DND-41 (cell line): Measurements from ENCODE around the gene IKBKG.
A peak's percentile ranks its signal among the peaks of the same experiment; 100 is the strongest.

ENCODE experiments used
- ATAC-seq: fragments of 200-7000 bp; cut with Tn5 transposase; 3 replicates; pipeline ENCODE4 v1.9.1; 2021; ENCODE audit warnings: low read depth; ENCODE audit not compliant: insufficient read depth
- DNase-seq: peaks from one replicate; pipeline ENCODE4 v3.0.0-alpha.2; 2020
- H2AFZ ChIP-seq: 2 replicates; pipeline ENCODE4 v1.6.0; 2012; ENCODE audit warnings: low read depth, low read length
- H3K27ac ChIP-seq: 2 replicates; pipeline ENCODE4 v1.5.1; 2012; ENCODE audit warnings: low read length, inconsistent platforms
- H3K27me3 ChIP-seq: fragments of 200-600 bp; sonication (generic); 2 replicates; pipeline ENCODE4 v1.6.0; 2012; ENCODE audit warnings: low read length, mild to moderate bottlenecking, inconsistent platforms; ENCODE audit not compliant: insufficient read depth, poor library complexity
- H3K36me3 ChIP-seq: 2 replicates; pipeline ENCODE4 v1.5.1; 2012; ENCODE audit warnings: low read length, inconsistent platforms; ENCODE audit not compliant: insufficient read depth
- H3K4me1 ChIP-seq: 2 replicates; pipeline ENCODE4 v1.5.1; 2012; ENCODE audit warnings: mild to moderate bottlenecking, low read length; ENCODE audit not compliant: insufficient read depth
- H3K4me2 ChIP-seq: 2 replicates; pipeline ENCODE4 v1.6.0; 2012; ENCODE audit warnings: mild to moderate bottlenecking, moderate library complexity, low read length, inconsistent platforms; ENCODE audit not compliant: insufficient read depth
- H3K4me3 ChIP-seq, 2 experiments: fragments of 200-600 bp in 1 of 2; shearing (Covaris generic) in 1 of 2; 2 replicates each; pipeline ENCODE4 v1.5.1; 2012 to 2016; ENCODE audit warnings: inconsistent platforms in 2 of 2, low read length in 2 of 2, mild to moderate bottlenecking in 2 of 2, low read depth in 1 of 2, moderate library complexity in 1 of 2
- H3K79me2 ChIP-seq: 2 replicates; pipeline ENCODE4 v1.6.0; 2012; ENCODE audit warnings: low read length, inconsistent platforms; ENCODE audit not compliant: insufficient read depth
- H3K9ac ChIP-seq: 2 replicates; pipeline ENCODE4 v1.6.0; 2012; ENCODE audit warnings: low read depth, mild to moderate bottlenecking, inconsistent platforms, low read length, moderate library complexity
- H3K9me3 ChIP-seq: 2 replicates; pipeline ENCODE4 v1.5.1; 2012; ENCODE audit warnings: low read length, moderate library complexity, mild to moderate bottlenecking, inconsistent platforms; ENCODE audit not compliant: insufficient read depth, severe bottlenecking
- H4K20me1 ChIP-seq: 2 replicates; pipeline ENCODE4 v1.6.0; 2012; ENCODE audit warnings: low read length; ENCODE audit not compliant: insufficient read depth
- EZH2 ChIP-seq: IDR thresholded peaks from 3 replicates; pipeline ENCODE4 v1.6.1; 2012; ENCODE audit warnings: borderline replicate concordance, low read depth, mild to moderate bottlenecking, moderate library complexity, low read length, inconsistent platforms; ENCODE audit not compliant: severe bottlenecking
- TF ChIP-seq, protein P1 (sequence below): IDR thresholded peaks from 2 replicates; pipeline ENCODE4 v1.5.1; 2012; ENCODE audit warnings: borderline replicate concordance, low read length, moderate library complexity, mild to moderate bottlenecking; ENCODE audit not compliant: poor library complexity, severe bottlenecking; ENCODE audit errors: extremely low read depth

The IKBKG gene

DNA sequence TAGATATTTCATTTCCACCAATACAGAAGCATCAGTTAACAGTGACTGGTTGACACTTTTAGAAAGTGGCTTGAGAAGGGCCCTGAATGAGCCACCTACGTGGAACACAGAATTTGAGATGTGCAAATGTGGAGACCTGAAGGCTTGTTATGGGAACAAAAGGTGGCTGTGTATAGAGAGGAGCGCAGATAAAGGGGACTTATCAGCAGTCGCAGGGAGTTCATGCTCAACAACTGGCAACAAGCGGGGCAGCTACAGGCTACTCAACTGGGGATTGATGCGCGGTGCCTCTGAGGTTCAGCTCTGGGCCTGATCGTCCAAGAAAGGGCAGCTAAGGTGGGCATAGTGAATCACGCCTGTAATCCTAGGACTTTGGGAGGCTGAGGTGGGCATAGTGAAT, 28.0 kb upstream of the IKBKG start:
- Histone ChIP-seq H3K27ac (no peak overlapping the region), H3K36me3 (no peaks in the 10 kb centered on the region), H3K4me3 (no peak overlapping the region), H3K9ac (no peak overlapping the region), H2AFZ (no peak overlapping the region), H4K20me1 (no peaks in the 10 kb centered on the region), H3K4me1 (peaks cover 19% of the 10 kb centered on the region), H3K27me3 (no peaks in the 10 kb centered on the region), H3K4me2 (no peak overlapping the region), H3K79me2 (peaks cover 11% of the 10 kb centered on the region), H3K9me3 (no peaks in the 10 kb centered on the region)
- no peak for DNase-seq
- ATAC-seq, result no peak
- TF ChIP-seq EZH2, result no peak
- TF ChIP-seq, protein P1, sequence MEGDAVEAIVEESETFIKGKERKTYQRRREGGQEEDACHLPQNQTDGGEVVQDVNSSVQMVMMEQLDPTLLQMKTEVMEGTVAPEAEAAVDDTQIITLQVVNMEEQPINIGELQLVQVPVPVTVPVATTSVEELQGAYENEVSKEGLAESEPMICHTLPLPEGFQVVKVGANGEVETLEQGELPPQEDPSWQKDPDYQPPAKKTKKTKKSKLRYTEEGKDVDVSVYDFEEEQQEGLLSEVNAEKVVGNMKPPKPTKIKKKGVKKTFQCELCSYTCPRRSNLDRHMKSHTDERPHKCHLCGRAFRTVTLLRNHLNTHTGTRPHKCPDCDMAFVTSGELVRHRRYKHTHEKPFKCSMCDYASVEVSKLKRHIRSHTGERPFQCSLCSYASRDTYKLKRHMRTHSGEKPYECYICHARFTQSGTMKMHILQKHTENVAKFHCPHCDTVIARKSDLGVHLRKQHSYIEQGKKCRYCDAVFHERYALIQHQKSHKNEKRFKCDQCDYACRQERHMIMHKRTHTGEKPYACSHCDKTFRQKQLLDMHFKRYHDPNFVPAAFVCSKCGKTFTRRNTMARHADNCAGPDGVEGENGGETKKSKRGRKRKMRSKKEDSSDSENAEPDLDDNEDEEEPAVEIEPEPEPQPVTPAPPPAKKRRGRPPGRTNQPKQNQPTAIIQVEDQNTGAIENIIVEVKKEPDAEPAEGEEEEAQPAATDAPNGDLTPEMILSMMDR, result no peak

- Histone ChIP-seq H3K27ac (no peak overlapping the region), H3K4me2 (no peak overlapping the region), H3K27me3 (no peaks in the 10 kb centered on the region), H3K79me2 (no peaks in the 10 kb centered on the region), H3K9ac (no peak overlapping the region), H3K4me3 (no peak overlapping the region), H2AFZ (no peak overlapping the region), H3K4me1 (no peaks in the 10 kb centered on the region), H4K20me1 (no peaks in the 10 kb centered on the region), H3K36me3 (no peaks in the 10 kb centered on the region), H3K9me3 (no peaks in the 10 kb centered on the region)
- TF ChIP-seq, protein P1, result no peak
- no peak for TF ChIP-seq EZH2
- no peak for DNase-seq
- ATAC-seq, result no peak
These were observed 21.6 kb upstream of the IKBKG start for GRCh38 chrX:154525606-154526490.

DNA sequence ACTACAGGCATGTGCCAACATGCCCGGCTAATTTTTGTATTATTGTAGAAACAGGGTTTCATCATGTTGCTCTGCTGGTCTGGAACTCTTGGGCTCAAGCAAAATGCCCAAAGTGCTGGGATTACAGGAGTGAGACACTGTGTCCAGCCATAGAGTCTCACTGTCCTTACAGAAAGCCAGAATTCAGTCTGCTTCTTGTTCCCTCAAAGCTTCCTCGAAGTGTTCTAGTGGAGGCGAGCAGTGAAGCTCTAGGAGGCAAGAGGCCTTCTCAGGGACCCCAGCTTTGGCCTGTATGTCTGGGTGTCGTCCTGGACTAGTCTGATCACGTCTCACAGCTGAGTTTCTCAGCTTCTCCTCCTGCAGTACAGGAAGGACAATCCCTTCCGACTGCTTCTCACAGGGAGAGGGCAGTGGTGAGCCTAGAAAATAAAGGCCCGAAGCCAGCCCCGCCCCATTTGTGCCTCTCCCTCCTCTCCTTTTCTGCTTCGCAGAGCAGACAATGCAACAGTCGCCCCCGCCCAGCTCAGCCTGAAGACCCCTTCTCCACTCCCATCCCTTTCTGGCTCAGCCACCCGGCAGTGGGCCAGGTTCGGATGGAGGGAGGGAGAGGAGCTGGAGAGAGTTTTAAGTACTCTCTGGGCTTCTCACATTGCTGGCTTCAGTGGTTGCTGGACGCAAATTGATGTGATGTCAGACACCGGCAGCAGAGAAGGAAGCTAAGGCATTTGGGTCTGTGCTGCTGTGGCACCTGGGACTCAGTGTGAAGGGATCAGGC, 20.3 kb upstream of the IKBKG start:
- Histone ChIP-seq H3K79me2 (no peaks in the 10 kb centered on the region), H3K36me3 (peaks cover 1% of the 10 kb centered on the region; the same call in 1 of the 2 replicates), H3K4me2 (no peak overlapping the region), H3K4me3 (no peak overlapping the region), H3K4me1 (no peaks in the 10 kb centered on the region), H4K20me1 (no peaks in the 10 kb centered on the region), H3K9me3 (no peaks in the 10 kb centered on the region), H2AFZ (no peak overlapping the region), H3K27me3 (no peaks in the 10 kb centered on the region), H3K9ac (no peak overlapping the region), H3K27ac (no peak overlapping the region)
- ATAC-seq, result peak; percentile 71
- TF ChIP-seq, protein P1, result peak; percentile 36
- no peak for TF ChIP-seq EZH2
- DNase-seq, result peak; percentile 52
